HG03460 (cell line): Measurements from ENCODE around the gene FUT6.
A peak's percentile ranks its signal among the peaks of the same experiment; 100 is the strongest.

ENCODE experiments used
- ATAC-seq: cut with Tn5 transposase; IDR thresholded peaks from one replicate; pipeline ENCODE4 v1.9.1; 2021; ENCODE audit not compliant: unreplicated experiment

The FUT6 gene

GRCh38 chr19:5828661-5829566 lies 10.6 kb downstream of the FUT6 start:
- ATAC-seq = no peak

- ATAC-seq = peak; percentile 58
These were observed 11.4 kb downstream of the FUT6 start for GRCh38 chr19:5827891-5828660.

DNA sequence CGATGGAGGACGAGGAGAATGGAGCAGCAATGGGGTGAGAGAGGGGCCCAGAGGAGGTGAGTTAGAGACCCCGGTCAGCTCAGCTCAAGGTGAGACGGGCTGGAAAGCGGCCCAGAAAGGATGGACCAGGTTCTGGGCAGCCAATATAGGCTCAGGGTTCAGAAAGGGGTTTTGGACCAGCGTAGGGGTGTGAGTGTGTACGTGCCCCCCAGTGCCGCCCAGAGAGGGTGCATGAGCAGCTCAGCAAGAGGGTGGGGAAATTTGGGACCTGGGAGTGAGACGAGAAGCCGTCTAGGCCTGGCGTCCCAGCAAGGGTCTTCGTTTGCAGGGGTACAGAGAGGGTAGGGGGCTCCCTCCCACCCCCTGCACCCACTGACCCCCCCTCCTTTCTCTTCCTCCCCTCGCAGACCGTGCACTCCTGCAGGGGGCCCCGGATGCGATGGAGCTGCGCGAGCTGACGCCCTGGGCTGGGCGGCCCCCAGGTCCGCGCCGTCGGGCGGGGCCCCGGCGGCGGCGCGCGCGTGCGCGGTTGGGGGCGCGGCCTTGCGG lies 12.1 kb downstream of the FUT6 start:
- ATAC-seq = no peak

- no peak for ATAC-seq
These were observed 12.8 kb downstream of the FUT6 start for GRCh38 chr19:5826531-5827341.

DNA sequence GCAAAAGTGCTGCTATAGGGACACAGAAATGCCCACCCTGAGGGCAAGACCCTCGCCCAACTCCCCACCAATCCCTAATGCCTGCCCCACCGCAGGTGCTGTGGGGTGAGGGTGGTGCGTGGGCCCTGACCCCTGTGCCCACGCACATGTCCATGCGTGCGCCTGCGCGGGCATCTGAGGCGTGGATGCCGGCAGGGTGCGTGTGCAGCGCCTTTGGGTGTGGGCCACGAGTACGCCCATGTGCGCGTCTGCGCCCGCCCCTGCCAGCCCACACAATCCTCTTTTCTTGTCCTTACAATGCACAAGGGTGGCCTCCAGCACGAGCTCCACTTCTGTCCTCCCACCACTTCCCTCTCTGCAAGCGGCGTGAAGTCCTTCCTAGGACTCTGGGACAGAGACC lies 14.3 kb downstream of the FUT6 start:
- no peak for ATAC-seq

DNA sequence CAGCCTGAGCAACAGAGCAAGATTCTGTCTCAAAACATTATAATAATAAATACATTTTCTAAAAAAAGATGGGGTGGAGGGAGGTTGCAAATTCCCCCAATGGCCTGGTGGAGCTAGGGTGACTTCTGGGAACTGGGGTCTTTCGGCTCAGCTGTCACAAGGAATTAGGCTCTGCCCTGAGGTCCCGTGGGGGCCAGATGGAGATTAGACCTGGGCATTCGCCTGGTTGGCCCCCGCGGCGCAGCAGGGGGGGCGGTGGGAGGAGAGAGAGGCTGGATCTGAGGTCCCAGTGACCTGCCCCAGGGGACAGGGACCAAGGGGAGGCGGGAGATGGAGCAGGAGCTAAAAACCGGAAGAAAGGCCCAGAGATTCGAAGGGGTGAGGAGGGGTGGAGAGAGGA lies 14.8 kb downstream of the FUT6 start:
- no peak for ATAC-seq

DNA sequence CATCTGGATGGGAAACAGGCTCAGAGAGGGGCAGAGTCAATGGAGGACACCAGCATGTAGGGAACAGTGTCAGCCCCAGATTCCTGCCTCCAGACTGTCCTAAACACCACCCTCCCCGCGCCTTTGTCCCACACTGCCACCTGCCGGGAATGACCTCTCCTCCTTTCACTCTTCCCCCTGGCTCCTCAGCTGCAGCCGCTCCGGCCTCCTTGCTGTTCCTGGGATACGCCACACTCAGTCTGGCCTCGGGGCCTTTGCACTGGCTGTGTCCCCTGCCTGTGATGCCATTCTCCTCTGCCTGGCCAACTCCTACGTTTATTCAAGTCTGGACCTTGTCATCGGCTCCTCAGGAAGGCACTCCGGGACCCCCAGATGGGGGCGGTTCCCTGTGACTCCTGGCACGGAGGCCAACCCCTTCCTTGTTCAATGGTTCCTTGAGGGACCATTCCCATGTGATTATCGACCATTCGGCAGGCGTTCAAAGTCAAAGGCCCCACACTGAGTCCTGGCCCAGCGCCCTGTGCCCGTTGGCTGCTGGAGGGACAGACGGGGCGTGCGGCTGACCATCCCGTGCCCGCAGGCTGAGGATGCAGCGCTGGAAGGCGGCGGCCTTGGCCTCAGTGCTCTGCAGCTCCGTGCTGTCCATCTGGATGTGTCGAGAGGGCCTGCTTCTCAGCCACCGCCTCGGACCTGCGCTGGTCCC lies 15.8 kb downstream of the FUT6 start:
- no peak for ATAC-seq

DNA sequence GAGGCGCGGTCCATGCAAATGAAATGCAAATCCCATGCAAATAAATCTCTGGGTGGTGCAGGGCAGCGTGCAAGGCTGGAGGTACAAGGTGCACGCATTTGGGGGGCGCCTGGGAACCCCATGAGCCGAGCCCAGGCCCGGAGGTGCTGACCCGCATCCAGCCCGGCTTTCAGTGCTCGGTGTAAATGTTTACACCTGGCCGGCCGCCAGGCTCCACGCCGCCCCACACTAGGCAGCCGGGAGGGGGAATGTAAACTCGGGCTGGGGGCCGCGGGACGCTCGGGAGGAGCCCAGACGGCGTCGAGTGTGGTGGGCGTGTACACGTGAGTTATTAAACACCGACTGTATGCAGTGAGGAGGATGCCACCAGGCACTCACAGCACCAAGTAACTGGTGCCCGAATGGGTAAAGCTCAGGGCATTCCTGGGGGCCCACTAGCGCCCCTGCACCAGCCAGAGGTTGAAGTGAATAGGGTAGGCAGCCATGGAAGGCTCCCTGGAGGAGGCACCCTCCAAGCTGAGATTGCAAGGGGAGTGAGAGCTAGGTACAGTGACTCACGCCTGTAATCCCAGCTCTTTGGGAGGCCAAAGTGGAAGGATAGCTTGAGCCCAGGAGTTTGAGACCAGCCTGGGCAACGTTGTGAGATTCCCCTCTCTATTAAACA lies 17.2 kb downstream of the FUT6 start:
- ATAC-seq = no peak

DNA sequence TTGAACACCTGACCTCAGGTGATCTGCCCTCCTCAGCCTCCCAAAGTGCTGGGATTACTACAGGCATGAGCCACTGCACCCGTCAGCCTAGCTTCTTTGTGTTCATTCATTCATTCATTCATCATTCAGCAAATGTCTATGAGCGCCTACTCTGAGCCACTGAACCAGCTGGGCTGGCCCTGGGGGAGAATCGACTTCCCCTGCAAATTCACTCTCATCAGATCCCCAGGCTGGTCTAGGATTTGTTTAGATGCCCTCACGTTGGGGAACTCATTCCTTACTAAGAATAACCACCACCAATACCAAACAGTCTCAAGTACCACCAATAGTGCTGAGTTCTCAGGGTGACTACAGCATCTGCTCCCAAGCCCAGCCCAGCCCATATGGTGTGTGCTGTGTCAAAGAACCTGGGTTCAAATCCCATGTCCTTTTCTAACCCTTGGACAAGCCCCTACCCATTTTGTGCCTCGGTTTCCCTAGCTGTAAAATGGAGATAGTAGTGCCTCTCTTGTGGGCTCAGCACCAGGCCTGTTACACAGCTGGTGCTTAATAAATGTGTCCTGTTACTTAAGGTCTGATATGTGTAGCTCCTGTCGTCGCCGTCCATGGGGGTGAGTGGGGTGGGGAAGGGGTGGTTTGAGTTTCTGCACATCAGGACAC lies 17.9 kb downstream of the FUT6 start:
- ATAC-seq = no peak

DNA sequence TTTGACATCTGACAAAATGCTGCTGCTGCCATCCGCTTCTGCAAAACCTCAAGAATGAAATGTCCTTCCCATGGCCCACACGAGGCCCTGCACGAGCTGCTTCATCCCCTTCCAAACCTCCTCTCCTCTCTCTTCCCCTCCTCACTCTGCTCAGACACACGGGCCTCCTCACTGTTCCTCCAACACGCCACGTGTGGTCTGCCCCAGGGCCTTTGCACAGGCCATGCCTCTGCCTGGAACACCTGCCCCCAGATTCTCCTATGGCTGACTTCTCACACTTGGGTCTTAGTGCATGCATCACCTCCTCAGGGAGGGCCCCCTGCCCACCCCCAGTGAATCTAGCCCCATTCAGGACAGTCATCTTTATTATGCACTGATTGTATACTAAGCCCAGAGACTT lies 18.7 kb downstream of the FUT6 start:
- ATAC-seq = no peak

DNA sequence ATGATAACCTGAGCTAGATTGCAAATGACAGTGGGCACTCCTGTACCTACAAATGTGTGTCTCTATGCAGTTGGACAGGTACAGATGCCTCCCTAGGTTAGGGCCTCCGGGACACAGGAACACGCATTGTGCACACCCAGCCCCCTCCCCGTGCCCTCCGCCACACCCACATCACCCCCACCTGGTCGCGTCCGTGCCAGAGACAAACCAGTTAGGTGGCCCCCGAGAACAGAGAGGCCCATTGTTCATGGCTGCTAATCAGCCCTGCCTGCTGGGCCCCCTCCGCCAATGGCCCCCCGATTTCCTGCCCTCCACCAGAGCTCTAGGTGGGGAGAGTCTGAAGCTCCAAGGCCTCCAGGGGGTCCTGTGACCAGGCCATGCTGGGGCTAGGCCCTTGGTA lies 20.9 kb downstream of the FUT6 start:
- ATAC-seq = no peak

GRCh38 chr19:5817218-5817617 lies 22.3 kb downstream of the FUT6 start:
- no peak for ATAC-seq

DNA sequence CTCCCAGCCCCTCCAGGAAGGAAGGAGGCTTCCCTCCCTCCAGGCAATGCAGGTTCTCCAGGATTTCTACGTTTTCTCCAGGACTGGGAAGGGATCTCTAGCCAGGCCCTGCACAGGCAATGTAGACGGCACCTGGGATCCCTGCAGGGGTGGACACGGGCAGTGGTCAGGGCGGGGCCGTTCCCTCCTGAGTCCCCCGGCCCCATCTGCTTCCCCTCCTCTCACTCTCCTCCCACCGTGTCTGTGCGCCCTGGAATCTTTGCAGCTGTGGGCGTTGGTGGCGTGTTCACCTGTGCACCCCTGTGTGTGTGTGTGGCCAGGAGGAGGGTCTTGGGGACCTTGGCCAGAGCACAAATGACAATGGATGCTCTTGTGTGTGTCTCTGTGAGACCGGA lies 24.7 kb downstream of the FUT6 start:
- no peak for ATAC-seq

DNA sequence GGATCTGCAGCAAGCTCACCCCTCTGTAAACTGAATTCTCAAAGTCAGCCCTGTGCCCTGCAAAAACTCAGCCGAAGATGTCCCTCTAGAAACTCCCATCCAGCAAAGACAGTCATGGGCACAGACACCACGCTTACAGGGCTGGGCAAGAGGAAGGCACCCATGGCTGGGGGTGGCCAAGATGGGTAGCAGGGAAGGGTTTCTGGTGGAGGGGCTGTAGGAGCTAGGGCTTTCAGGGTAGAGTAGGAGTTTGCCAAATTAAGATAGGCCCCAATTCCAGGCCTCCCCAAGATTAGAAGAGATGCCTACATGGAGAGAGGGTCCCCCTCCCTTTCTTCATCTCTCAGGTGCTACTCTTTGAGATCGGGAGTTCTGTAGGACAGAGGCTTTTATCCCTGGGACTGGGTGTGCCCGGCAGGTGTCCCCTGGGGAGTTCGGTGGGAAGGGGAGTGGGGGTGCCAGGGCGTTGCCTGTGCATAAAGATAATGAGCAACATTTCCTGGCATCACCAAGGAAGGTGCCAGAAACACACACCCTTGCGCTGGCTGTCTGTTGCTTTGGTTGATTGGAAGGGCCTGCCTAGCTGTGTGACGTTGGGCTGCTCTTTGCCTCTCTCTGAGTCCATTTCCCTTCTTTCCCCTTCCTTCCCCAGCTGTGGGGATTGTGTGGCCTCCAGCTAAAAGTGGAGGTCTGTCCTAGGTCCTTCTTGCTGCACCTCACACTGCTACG lies 25.2 kb downstream of the FUT6 start:
- no peak for ATAC-seq

DNA sequence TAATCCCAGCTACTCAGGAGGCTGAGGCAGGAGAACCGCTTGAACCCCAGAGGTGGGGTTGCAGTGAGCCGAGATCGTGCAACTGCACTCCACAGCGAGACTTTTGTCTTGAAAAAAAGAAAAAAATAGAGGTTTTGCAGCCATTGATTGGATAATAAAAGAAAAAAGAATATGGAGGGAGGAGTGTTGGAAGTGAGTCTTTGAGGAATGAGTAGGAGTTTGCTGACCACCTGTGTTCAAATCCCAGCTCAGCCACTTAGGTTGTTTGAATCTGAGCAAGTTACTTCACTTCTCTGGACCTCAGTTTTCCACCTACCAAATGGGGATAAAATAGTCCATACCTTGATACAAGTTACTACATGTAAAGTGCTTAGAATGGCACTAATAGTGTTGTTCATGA lies 28.4 kb downstream of the FUT6 start:
- no peak for ATAC-seq

GRCh38 chr19:5809469-5809868 lies 30.0 kb downstream of the FUT6 start:
- no peak for ATAC-seq

DNA sequence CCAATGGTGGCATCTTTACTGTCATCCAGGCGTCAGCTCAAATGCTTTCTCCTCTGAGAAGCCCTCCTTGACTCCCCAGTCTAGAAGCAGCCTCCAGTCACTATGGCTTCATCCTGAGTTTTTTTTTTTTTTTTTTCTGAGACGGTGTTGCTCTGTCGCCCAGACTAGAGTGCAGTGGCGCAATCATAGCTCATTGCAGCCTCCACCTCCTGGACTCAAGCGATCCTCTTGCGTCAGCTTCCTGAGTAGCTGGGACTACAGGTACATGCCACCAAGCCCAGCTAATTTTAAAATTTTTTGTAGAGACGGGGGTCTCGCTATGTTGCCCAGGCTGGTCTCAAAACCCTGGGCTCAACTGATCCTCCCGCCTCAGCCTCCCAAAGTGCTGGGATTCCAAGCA lies 30.4 kb downstream of the FUT6 start:
- no peak for ATAC-seq

DNA sequence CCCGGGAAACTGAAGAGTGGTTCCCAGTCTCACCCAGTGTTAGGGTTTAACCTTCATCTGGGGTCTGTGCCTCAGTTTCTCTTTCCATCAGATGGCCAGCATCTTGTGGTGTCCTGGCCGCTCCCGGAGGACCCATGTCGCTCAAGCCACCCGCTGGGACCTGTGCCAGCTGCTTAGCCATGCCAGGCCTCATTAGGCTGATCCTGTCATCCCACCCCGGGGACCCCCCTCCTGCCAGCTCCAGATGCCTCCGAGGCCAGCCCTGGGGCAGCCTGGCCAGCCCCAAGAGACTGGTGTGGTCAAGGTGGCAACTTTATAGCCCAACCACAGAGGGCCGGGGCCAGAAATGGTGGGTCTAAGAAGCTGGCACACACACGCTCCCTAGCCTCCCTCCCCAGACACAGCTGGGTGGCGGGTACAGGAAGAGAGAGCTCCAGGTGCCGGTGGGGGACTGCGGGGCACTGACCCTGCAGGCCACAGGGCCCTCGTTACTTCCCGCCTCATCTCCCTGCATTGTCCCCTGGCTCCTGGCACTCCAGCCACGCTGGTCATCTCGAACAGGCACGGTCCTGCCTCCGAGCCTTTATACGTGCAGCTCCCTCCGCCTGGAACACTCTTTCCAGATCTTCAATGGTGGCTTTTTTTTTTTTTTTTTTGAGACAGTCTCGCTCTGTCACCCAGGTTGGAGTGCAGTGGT lies 31.2 kb downstream of the FUT6 start:
- ATAC-seq = no peak
